HepG2 (cell line): Measurements from ENCODE around the gene RNF5. TPM values are rescaled to one million over a fixed set of nuclear protein-coding genes. Genes with fewer than 3 reads are reported as not detected.

ENCODE experiments used
- ATF4 ChIP-seq, 2 experiments: fragments of 450-650 bp in 1 of 2; sonication (generic) in 1 of 2; formaldehyde crosslinking; IDR thresholded peaks; 2 replicates each; pipeline versions ENCODE4 v1.5.0 to v1.8.0; 2020 to 2022; ENCODE audit warnings: mild to moderate bottlenecking in 1 of 2, missing genetic modification reagents in 1 of 2
- DPF2 ChIP-seq: sonication (generic); formaldehyde crosslinking; IDR thresholded peaks from 2 replicates; pipeline ENCODE4 v1.4.0; 2020; ENCODE audit warnings: mild to moderate bottlenecking, low read depth, missing genetic modification reagents, borderline replicate concordance
- EP300 ChIP-seq, 3 experiments: sonication (generic) in 1 of 3; formaldehyde crosslinking in 1 of 3; IDR thresholded peaks; 2 replicates each; pipeline versions ENCODE4 v1.5.1 to v1.6.1; 2011 to 2020; ENCODE audit warnings: low read depth in 2 of 3, low read length in 2 of 3, borderline replicate concordance in 1 of 3, improper control_type of control experiment in 1 of 3, mild to moderate bottlenecking in 1 of 3, missing genetic modification reagents in 1 of 3, moderate library complexity in 1 of 3
- GATA4 ChIP-seq: sonication (generic); IDR thresholded peaks from 2 replicates; pipeline ENCODE4 v1.6.1; 2016; ENCODE audit warnings: antibody characterized with exemption, low read depth, borderline replicate concordance
- HDAC1 ChIP-seq: sonication (generic); formaldehyde crosslinking; IDR thresholded peaks from 2 replicates; pipeline ENCODE4 v1.5.1; 2020; ENCODE audit warnings: mild to moderate bottlenecking, missing genetic modification reagents
- KLF12 ChIP-seq: sonication (generic); formaldehyde crosslinking; IDR thresholded peaks from 2 replicates; pipeline ENCODE4 v1.4.0; 2020; ENCODE audit warnings: missing genetic modification reagents, borderline replicate concordance
- MXI1 ChIP-seq: IDR thresholded peaks from 3 replicates; pipeline ENCODE4 v1.6.1; 2012; ENCODE audit warnings: low read depth, low read length, inconsistent platforms, borderline replicate concordance
- POLR2A ChIP-seq, 2 experiments: IDR thresholded peaks; 2 replicates each; pipeline ENCODE4 v1.6.1; 2011; ENCODE audit warnings: low read depth in 2 of 2, low read length in 2 of 2, mild to moderate bottlenecking in 1 of 2, moderate library complexity in 1 of 2; ENCODE audit not compliant: insufficient read depth in 1 of 2
- POLR2AphosphoS2 ChIP-seq: IDR thresholded peaks from 2 replicates; pipeline ENCODE4 v1.6.1; 2011; ENCODE audit warnings: low read depth, low read length, improper control_type of control experiment
- SKIL ChIP-seq: sonication (generic); formaldehyde crosslinking; IDR thresholded peaks from 2 replicates; pipeline ENCODE4 v1.8.0; 2022; ENCODE audit warnings: missing genetic modification reagents, mild to moderate bottlenecking, moderate library complexity, borderline replicate concordance
- ZMAT5 ChIP-seq: sonication (generic); formaldehyde crosslinking; IDR thresholded peaks from 2 replicates; pipeline ENCODE4 v1.5.0; 2020; ENCODE audit warnings: mild to moderate bottlenecking, low read depth, missing genetic modification reagents, borderline replicate concordance
- ZNF317 ChIP-seq: sonication (generic); formaldehyde crosslinking; IDR thresholded peaks from 2 replicates; pipeline ENCODE4 v1.5.0; 2020; ENCODE audit warnings: mild to moderate bottlenecking, missing genetic modification reagents
- ZNF350 ChIP-seq: sonication (generic); formaldehyde crosslinking; IDR thresholded peaks from 2 replicates; pipeline ENCODE4 v1.4.0; 2020; ENCODE audit warnings: mild to moderate bottlenecking, low read depth, missing genetic modification reagents, borderline replicate concordance
- ZNF441 ChIP-seq: sonication (generic); formaldehyde crosslinking; IDR thresholded peaks from 2 replicates; pipeline ENCODE4 v1.7.0; 2021; ENCODE audit warnings: missing genetic modification reagents, borderline replicate concordance
- polyA plus RNA-seq, 8 experiments: library from polyadenylated mRNA; depleted of rRNA in 3 of 8; stranded (reverse) in 7 of 8; unstranded in 1 of 8; fragments of >200 nt; fragmentation: Illumina TruSeq in 4 of 8; extraction: Trizol in 4 of 8; gene quantifications; 2 replicates each; pipeline versions ENCODE4 v1.2.1 to v1.2.3, GENCODE V29; 2011 to 2016; ENCODE audit warnings: low read depth in 4 of 8, missing spikeins in 1 of 8, mixed read lengths in 1 of 8; ENCODE audit not compliant: insufficient read depth in 1 of 8
- total RNA-seq, 5 experiments: library from RNA; depleted of rRNA; stranded (reverse); fragments of >200 nt; fragmentation: Illumina TruSeq; extraction: Trizol; gene quantifications; 2 replicates each; pipeline ENCODE4 v1.2.3, GENCODE V29; 2016; ENCODE audit warnings: low read depth in 1 of 5
- TF ChIP-seq, protein P1 (sequence below): sonication (generic); formaldehyde crosslinking; IDR thresholded peaks from 2 replicates; pipeline ENCODE4 v1.5.0; 2020; ENCODE audit warnings: mild to moderate bottlenecking, missing genetic modification reagents
- TF ChIP-seq, protein P2 (sequence below): sonication (generic); formaldehyde crosslinking; IDR thresholded peaks from 2 replicates; pipeline ENCODE4 v1.8.0; 2022; ENCODE audit warnings: mild to moderate bottlenecking, missing genetic modification reagents, borderline replicate concordance

The RNF5 gene
- total and polyA plus RNA-seq, 2 of the 13 experiments (the other 11 are each of a cell fraction or from before 2014, with no cell fraction given): 98.0 to 131 TPM

GRCh38 chr6:32178547-32179440, 589 bp downstream of the RNF5 start (continued):
- TF ChIP-seq, protein P1, sequence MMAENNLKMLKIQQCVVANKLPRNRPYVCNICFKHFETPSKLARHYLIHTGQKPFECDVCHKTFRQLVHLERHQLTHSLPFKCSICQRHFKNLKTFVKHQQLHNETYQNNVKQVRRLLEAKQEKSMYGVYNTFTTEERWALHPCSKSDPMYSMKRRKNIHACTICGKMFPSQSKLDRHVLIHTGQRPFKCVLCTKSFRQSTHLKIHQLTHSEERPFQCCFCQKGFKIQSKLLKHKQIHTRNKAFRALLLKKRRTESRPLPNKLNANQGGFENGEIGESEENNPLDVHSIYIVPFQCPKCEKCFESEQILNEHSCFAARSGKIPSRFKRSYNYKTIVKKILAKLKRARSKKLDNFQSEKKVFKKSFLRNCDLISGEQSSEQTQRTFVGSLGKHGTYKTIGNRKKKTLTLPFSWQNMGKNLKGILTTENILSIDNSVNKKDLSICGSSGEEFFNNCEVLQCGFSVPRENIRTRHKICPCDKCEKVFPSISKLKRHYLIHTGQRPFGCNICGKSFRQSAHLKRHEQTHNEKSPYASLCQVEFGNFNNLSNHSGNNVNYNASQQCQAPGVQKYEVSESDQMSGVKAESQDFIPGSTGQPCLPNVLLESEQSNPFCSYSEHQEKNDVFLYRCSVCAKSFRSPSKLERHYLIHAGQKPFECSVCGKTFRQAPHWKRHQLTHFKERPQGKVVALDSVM (CRISPR knock-in tag): no peak
- peak; percentile 42; the same call in 1 of the 2 replicates for TF ChIP-seq ZNF350 (CRISPR knock-in tag)
- TF ChIP-seq ZNF317: 0 out of 2 replicates have a peak, but pooled peaks have one; percentile 56
- TF ChIP-seq HDAC1 (CRISPR knock-in tag): no peak; the same call in none of the 2 replicates
- TF ChIP-seq DPF2 (CRISPR knock-in tag): no peak
- no peak for TF ChIP-seq POLR2AphosphoS2
- no peak; the same call in 1 of the 2 replicates for TF ChIP-seq ZNF441 (CRISPR knock-in tag)
- TF ChIP-seq KLF12 (CRISPR knock-in tag): no peak
- peak; percentile 45; the same call in 1 of the 2 replicates for TF ChIP-seq GATA4
- TF ChIP-seq, protein P2, sequence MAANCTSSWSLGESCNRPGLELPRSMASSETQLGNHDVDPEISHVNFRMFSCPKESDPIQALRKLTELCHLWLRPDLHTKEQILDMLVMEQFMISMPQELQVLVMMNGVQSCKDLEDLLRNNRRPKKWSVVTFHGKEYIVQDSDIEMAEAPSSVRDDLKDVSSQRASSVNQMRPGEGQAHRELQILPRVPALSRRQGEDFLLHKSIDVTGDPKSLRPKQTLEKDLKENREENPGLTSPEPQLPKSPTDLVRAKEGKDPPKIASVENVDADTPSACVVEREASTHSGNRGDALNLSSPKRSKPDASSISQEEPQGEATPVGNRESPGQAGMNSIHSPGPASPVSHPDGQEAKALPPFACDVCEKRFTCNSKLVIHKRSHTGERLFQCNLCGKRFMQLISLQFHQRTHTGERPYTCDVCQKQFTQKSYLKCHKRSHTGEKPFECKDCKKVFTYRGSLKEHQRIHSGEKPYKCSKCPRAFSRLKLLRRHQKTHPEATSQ: 0 out of 2 replicates have a peak, but pooled peaks have one; percentile 44
- no peak for TF ChIP-seq MXI1
- no peak for TF ChIP-seq ZMAT5
- TF ChIP-seq EP300 (IDR thresholded peaks at IDR 0.05; ENCODE audit: low read depth in 2 of 2, low read length in 2 of 2): no peak
- no peak for TF ChIP-seq EP300 (CRISPR knock-in tag; IDR thresholded peaks at IDR 0.05; ENCODE audit: borderline replicate concordance)
- 0 out of 4 replicates have a peak, but pooled peaks of 1 of the 2 experiments have one; percentile 27 for TF ChIP-seq ATF4 (CRISPR knock-in tag; IDR thresholded peaks at IDR 0.05)
- TF ChIP-seq POLR2A (IDR thresholded peaks at IDR 0.05; ENCODE audit: insufficient read depth in 1 of 2, low read depth in 2 of 2, low read length in 2 of 2): no peak; a peak in 3 of 4 replicates
- TF ChIP-seq SKIL: 0 out of 2 replicates have a peak, but pooled peaks have one; percentile 22
